NCI-H345 (cell line): ENCODE measurements around the gene PSG3.
"Not testable (repeated sequence)": the region's sequence is repeated elsewhere in the genome, so short reads cannot be mapped to it uniquely, and the experiment has no call there.

Experiments
- DNase-seq: peaks from one replicate; lab custom pipeline; 2025; lab: John Stamatoyannopoulos, UW

The PSG3 gene

GRCh38 chr19:42695811-42696503 is 44.3 kb downstream of the PSG3 start:
- DNase-seq: no peak

- DNase-seq: peak; percentile 9
These were observed 46.4 kb downstream of the PSG3 start for GRCh38 chr19:42693760-42694350.

- no peak for DNase-seq
These were observed 56.3 kb downstream of the PSG3 start for GRCh38 chr19:42683917-42684513.

- not testable (repeated sequence) for DNase-seq
These were observed 64.0 kb downstream of the PSG3 start for GRCh38 chr19:42676326-42676725.

- DNase-seq: not testable (repeated sequence)
These were observed 65.7 kb downstream of the PSG3 start for GRCh38 chr19:42674549-42674948.
